NCI-H82 treated with DMSO at 0.1 percent for 48 hours (cell line): Measurements from ENCODE around the gene NUAK1.

Source experiments
- DNase-seq: peaks from one replicate; lab custom pipeline; 2025; ENCODE audit not compliant: unreplicated experiment; lab: John Stamatoyannopoulos, UW

NUAK1 gene

DNA sequence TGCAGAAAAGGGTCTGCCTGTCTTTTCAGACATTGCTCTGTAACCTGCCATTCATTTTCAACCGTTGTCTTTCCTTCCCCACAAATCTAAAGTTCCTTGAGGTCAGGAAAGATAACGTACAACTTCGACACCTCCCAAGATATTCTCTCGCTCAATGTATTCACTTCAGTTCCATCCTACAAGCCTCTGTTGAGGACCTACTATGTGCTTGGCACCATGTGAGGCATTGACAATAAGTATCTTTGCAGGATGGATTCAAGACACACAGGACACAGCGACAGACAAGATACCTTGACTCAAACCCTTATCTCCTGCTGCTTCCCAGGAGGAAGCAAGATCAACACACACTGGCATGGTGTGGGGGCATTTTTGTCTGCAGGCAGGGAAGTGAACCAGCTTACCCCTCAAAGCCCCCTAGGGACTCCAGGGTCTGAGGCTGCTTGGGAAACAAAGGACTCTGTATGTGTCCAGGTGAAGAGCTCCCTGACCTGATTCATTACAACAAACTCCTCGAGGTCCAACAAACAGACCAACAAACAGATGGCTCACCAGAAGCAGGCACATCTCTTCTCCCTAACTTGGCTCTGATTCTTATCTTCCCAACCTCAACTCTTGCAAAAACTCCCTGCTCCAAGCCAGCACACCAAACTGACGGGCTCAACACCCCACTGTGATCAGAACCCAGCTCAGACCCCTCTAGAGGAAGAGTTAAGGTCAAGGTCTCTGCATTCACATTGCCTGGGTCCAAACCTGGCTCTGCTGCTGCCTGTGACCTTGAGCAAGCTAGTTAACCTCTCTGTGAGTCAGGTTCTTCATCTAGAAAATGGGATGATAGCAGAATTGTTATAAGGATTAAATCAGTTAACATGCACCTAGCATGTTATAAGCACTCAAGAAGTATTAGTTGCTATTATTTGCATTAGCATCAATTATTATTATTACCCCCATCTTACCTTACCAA, 6.3 kb downstream of the NUAK1 start:
- no peak for DNase-seq

DNA sequence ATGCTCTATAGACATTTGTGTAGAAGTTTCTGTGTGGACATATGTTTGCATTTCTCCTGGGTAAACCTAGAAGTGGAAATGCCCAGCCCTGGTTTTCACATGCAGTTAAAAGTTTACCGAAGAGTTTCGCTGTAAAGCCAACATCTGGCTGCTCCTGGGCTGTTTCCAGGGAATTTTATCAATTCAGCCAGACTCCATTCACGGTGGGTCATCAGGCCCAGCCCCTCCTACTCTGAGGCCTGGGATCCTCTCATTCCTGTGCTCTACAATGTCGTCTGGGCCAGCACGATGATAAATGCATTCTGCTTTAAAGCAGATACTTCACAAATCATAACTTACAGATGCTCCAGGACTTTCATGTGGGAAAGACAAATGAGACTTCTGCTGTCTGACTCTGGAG, 7.1 kb downstream of the NUAK1 start:
- DNase-seq = no peak

DNA sequence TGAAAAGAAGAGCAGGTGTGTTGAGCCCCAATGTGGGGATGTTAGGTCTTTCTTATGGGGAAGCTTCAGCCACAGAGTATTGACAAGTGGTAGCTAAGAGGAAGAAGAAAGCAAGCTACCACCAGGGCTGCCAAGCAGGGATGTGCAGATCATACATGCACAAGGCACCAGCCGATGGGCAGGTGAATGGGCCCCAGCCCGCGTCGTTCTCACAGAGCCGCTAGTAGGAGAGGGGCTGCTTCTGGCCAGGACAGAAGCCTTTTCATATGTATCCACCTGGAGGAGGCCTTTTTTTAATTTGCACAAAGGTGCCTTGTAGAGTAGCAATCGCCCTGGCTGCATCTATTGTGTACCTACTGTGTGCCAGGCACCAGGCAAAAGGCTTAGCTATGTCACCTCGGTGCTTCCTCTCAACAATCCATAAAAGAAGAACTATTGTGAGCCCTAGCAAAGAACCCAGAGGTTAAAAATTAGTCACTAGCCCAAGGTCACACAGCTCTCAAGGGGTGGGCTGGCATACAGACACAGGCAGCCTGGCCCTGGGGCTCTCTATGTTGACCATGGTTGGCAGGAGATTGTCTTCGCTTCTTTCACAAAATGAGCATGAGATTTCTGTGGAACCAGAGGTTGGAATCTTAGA, 8.2 kb downstream of the NUAK1 start:
- DNase-seq = no peak

DNA sequence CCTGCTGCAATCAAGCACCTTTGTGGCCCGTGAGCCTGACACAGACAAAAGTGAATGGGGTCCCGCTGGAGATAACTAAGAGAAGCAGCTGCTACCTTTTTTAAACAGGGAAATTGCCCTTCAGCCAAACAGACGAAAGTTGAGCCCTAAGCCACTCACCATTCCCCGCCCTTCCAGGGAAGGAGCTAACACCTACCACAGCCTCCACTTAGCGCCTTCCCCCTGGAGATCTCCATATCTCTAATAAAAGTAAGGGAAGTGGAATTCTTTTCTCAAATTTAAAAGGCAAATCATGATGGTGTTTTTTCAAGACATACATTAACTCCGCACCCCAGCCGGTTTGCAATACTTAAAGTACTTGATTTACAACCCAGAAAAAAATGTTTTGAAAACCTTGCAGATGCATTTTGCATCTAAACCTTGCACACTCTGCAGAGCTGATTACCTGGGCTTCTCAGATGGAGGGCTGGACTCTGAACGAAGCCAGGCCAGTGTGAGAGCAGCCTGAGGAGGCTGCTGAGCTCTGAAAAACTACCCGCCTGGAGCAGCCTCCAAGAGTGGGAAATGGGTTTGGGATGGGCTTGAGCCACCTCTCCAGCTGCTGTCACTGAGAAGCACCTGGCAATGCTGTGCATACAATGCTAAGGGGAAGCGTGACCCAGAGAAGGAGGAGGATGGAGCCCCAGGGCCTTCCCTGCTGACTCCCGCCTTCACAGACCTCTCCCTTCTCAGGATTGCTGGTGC, 10.0 kb downstream of the NUAK1 start:
- no peak for DNase-seq

DNA sequence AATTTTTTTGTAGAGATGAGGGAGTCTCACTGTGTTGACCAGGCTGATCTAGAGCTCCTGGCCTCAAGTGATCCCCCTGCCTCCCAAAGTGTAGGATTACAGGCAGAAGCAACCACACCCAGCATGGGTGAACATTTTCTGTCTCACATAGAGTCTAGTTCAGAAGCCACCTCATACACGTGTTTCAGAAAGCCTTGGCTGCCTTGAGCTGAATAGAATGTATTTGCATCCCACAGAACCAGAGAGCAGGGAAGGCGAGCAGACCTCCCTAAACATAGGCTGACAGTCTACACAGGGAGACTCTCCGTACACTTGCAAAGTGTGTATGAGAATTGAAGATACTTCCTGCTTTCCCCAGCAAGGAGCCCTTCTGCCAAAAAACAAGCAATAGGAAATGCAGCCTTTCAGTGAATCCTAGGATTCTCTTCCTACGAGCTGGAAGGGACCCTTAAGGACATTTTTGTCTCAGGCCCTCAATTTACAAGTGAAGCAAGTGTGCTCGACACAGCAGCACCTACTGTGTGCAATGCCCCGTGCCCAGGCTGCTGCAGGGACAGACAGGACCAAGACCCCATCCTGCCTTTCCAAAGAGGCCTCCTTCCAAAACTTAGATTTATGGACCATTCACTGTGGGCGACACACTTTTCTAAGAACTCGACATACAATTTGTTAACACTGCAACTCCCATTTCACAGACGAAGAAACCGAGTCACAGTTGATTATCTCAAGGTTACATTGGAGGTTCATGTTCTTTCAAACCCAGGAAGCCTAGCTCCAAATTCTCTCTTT, 11.2 kb downstream of the NUAK1 start:
- no peak for DNase-seq

DNA sequence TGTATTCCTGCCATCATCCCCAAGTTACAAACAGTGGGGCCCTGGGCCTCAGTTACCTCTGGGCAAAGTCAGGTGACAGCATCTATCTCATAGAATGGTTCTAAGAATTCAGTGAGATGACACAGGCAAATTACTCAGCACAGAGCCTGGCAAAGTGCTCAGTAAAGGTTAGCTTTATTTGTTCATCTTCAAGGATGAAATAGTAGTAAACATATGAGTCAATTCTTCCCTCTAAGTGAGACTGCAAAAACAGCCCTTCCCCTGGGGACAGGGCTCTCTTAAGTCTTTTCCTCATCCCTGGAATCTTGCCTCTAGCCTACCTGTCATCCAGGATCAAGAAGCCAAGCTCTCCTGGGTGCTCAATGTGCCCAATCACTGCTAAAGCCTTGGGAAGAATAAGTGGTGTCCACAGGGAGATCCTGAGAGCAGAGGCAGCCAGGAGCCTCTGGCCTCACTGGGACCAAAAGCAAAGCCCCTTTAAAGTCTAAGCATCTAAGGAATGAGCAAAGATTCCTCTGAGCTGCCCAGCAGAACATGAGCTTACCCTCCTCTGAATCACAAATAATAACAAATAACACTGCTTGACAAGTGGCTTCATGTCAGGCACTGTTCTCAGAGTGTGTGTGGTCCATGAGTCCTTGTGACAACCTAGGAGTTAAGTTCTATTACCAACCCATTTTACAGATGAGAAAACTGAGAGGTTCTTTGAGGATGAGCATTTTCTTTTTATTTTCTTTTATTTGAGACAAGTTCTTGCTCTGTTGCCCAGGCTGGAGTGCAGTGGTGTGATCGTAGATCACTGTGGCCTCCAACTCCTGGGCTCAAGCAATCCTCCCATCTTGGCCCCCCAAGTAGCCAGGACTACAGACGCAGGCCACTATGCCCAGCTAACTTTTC, 12.1 kb downstream of the NUAK1 start:
- DNase-seq = no peak

DNA sequence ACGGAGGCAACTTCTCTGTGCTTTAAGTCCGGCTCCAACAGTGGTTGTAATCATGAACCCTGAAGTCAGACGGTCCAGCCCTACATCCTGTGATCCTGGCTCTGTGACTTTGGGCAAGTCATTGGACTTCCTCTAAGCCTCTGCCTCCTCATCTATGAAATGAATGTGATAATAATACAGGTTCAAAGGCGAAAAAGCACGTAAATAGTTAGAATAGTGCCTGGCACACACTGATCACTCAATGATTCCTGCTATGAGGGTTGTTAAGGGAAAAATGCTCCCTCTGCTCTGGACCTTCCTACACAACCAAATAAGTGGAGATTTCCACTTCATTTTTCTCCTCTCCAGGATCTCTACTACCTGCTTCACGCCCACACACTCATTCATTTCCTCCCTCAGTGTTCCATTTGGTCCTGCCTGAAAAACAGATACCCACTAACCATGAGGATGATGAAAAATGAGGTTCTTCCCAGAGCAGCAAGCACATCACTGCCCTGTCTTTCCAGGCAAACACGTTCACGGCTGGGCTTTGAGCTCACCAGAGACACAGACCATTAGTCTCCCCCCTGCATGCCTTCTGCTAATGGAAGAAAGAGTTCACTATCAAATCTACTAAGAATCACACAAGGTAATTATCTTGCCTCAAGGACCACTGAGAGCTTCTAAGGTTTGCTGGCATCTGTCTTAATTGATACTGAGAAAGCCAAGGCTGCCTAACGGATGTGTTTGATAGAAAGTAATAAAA, 13.2 kb downstream of the NUAK1 start:
- DNase-seq = no peak

DNA sequence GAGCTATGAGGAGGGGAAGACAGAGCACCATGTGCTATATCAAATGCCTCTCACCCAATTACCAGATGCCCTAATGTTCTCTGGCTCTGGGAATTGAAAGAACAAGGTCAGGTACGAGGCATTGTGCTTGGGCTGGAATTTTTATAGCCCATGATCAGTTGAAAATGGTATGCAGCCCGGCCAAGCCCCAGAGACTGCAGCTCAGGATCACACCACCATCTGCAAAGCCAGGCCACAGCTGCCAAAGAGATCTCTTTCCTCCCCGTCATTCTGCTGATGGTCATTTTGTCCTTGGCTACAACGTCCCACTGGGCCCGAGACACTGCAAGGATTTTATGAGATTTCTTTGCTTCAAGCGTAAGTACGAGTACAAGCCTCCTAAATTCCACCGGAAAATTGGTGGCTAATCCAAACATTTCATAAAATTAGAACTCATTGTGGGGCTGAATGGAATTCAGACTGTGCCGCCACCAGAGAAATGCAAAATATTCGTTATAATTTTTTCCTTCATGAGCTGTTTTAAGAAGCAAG, 15.1 kb downstream of the NUAK1 start:
- no peak for DNase-seq

DNA sequence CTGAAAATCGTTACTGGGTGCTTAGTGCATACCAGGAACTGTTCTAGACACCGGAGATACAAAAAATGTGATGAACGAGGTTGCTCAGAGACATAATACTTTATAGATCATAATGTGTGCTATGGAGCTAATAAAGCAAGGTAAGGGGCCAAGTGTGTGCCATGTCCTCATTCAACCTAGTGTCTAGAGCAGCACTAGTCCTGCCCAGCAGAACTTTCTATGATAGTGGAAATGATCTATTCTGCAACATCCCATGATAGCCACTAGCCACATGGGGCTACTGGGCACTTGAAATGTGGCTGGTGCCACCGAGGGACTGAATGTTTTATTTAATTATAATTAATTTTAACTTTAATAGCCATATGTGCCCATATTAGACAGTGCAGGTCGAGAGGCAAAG, 15.6 kb downstream of the NUAK1 start:
- no peak for DNase-seq

DNA sequence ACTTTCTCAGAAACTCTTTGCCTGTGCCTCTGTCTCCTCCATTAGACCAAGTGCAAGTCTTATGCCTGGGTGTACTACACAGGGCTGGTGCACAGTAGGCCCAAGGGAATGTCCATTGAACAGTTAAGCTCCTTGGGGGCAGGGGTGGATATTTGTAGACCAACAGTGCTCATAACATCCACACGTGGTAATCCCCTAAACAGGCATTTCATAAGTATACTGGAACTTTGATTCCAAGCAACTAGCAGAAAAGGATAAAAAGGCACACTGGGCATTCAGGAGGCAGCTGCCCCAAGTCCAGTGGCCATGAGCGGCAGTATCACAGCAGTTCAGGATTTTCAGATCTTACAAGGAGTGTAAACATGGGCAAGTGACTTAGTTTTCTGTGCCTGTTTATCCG, 16.8 kb downstream of the NUAK1 start:
- no peak for DNase-seq

DNA sequence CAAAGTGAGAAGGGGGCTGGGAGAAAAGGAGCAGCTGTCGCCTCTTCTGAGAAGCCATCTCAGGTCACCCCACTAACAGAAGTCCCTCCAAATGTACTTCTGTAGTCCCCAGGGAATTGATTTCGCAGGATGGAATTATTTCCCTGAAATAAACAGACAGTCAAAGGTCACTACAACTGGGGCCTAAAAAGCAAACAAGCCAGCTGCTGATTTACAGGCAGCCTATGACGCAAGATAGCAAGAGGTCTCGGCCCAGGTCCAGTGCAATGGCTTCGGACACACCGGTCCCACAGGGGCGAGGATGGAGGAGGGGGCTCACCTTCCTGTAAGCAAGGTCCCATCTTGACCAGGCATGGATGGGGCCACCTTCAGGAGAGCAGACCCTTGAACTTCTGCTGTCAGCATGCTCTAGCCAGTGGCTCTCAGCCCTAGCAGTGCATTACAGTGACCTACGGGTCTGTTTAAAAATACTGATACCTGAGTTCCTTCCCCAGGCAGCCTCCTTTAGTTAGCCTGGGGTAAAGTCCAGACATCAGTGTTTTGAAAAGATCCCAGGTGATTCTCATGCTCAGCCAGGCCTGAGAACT, 18.1 kb downstream of the NUAK1 start:
- no peak for DNase-seq

DNA sequence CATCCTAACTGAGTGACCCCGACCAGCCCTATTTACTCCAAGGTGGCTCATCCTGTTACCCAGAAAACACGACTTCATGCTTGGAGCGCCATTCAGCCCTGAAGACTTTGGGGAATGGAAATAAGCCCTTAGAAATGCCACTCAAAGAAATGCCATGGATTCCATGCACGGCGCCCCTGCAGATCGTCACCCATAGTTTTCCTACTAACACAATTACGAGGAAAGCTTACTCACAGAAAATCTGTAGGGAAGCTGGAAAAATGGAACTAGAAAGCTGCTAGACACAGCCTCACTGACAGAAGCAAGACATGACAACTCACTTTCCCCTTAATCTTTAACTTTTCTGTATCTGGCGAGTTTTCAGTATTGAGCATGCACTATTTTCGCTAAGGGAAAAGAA, 19.5 kb downstream of the NUAK1 start:
- DNase-seq = no peak

DNA sequence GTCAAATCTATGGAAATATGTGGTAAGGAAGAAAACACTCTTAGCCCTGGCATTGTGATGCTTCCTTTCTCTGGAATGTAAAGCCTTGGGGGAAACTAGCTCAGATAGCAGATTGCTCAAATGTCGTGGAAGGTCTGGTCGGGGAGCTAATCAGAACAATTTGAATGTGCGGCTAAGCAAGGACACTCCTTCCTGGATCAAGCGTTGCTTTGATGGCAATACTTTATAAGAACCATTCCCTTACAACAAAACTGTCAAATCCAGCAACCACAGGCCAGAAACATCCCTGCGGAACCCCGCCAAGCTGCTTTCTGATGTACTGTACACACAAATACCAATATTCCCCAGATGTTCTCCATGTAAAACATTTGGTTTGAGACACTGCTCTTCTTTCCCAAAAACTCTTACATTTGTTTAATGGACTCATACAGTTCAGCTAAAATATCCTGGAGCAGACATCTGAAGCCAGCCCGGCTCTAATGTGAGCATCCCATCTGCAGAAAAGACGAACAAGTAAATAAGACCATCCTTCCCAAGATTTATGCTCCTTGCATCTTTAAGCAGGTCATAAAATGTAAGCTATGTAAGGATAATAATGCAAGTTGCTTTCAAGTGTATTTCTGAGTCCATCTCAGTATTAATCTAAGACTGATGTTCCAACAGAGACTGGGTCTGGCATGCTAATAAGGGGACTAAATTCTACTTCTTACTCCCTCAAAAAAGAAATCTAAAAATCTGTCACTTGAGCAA, 20.2 kb downstream of the NUAK1 start:
- no peak for DNase-seq

DNA sequence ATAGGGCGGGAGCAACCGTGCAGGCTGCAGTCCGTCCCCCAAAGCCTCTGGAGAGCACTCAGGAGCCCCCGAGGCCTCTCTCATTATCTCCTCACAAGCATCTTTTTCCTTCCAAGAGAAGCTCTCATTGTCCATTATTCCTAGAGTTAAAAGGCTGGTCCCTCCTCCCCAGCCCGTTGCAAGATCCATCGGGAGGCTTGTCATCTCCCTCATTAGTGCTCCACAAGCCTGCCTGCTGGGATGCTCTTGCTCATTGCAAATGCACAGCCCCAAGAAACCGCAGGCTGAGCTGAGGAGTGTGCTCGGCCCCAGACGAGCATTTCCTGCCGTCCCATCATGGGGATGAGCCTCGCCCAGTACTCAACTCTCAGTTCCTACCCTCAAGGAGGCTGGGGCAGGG, 23.3 kb downstream of the NUAK1 start:
- no peak for DNase-seq

DNA sequence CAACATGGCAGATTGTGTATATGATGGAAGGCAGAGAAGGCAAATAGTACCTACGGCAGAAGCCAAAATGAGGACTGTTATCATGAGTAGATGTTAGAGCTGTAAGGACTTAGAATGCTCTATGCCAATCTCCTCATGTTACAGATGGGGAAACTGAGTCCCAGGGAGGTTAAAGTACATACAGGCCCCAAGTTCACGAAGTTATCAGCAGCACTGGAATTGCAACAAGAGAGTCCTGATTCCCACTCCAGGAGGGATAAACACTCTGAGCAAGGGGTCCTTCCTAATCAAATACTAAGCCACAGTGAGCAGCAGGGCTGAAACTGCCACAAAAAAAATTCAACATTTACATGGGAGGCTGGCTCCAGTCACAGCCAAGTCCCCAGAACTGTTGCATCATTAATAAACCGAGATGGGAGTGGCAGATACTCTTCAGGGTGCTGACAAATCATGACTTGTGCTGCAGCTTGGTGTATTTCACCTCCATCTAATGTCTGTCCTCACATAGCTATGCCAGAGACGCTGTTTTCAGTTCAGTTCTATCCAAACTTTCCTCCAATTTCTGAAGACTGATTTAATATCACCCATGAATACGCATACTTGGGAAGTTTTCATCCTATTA, 24.2 kb downstream of the NUAK1 start:
- DNase-seq = no peak

DNA sequence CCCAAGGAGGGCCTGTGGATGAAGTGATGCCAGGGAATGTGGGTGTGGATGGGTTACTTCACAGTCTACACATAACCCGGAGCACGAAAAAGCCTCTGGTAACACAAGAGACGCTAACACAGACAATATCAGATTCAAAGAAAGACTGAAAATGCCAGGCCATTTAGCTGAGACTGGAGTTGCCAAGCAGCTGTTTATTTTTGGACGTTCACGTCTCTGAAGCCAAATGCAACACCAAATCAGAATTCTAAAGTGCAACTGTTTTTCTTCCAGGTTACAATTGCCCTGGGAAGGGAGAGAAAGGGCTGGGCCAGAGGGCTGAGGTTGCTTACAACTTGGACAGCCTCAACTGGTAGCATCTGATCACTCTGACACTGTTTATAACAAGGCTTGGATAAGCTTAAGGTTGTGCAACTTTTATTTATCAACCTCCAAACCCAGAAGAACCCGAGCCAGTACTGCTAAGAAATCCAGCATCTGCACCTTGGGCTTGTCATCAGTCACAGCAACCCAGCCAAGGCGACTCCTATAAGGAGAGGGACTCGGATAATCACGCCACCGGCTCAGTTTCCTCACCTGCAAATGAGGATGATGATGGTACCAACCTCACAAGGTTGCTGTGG, 24.8 kb downstream of the NUAK1 start:
- DNase-seq = no peak

DNA sequence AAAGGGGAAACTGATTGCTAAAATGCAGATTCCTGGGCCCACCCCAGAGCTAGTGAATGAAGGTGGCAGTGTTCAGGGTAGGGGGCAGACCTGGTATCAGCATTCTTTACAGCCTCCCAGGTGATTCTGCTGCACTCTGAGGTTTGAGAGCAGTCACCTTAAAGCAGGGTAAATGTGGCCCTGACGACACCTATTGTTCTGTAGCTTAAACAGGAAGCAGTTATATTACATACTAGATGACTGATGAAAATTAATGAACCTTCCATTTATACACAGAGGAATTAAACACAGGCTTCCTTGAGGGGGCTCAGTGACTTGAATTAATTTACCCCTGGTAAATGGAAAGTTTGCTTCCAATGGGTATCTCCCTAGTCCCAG, 25.3 kb downstream of the NUAK1 start:
- DNase-seq = no peak
